Liver (tissue), 3 donors: ENCODE measurements around the gene DDR2.

ENCODE experiments used
- JUND ChIP-seq, 2 donors: IDR thresholded peaks; 2 replicates each; pipeline ENCODE4 v1.6.1; 2016; ENCODE audit warnings: antibody characterized with exemption in 2 of 2
- NR2F2 ChIP-seq: IDR thresholded peaks from 2 replicates; pipeline ENCODE4 v1.6.1; 2016; ENCODE audit warnings: antibody characterized with exemption
- YY1 ChIP-seq: IDR thresholded peaks from 2 replicates; pipeline ENCODE4 v1.6.1; 2016; ENCODE audit warnings: antibody characterized with exemption, mild to moderate bottlenecking
- TF ChIP-seq, protein P1 (sequence below): IDR thresholded peaks from 2 replicates; pipeline ENCODE4 v1.6.1; 2016; ENCODE audit warnings: antibody characterized with exemption
- TF ChIP-seq, protein P2 (sequence below): fragments of 150-350 bp; IDR thresholded peaks from 2 replicates; pipeline ENCODE4 v1.5.1; 2017; ENCODE audit warnings: improper control_type of control experiment, low read depth, low read length; ENCODE audit not compliant: missing input control
- TF ChIP-seq, protein P3 (sequence below): IDR thresholded peaks from 2 replicates; pipeline ENCODE4 v1.6.1; 2016; ENCODE audit warnings: antibody characterized with exemption, mild to moderate bottlenecking
- donor health status: healthy.
- donor health status: healthy.

DNA sequence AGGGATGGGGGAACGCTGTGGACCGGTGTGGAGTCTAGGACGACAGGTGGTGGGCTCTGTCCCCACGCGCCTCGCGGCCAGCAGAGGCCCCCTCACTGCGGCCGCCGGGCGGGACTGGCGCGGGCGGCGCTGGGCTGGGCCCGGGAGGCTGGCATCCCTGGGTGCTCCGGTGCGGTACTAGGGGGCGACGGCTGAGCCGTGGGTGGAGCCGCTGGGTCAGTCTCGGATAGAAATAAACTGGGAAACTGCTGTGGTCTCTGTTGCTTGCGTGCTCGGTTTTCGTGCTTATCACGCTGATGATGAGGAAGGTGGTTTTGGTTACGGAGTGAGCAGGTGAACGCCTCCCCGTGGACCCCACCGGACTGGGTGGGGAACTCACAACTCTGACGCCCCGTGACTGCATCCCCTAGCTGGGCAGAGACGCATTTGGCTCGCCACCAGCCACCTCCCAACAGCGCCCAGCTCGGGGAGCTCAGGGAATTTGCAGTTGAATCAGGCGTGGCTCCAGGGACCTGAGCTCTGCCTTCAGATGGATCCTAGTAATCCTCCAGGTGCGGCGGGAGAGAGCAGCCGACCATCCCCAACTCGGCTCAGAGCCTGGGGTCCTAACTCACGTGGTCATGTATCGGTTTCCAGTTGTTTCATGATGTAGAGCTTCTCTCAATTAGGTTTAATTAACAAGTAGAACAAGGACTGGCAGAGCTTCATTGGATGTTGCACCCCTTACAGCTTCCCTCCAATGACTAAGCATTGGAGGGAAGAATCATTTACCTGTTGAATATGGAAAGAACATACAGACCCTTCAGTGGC, 190.3 kb downstream of the DDR2 start:
- TF ChIP-seq, protein P1, sequence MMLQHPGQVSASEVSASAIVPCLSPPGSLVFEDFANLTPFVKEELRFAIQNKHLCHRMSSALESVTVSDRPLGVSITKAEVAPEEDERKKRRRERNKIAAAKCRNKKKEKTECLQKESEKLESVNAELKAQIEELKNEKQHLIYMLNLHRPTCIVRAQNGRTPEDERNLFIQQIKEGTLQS: no peak
- TF ChIP-seq NR2F2 (no peak), JUND (IDR thresholded peaks at IDR 0.05) (no peak), YY1 (no peak)
- TF ChIP-seq, protein P2, sequence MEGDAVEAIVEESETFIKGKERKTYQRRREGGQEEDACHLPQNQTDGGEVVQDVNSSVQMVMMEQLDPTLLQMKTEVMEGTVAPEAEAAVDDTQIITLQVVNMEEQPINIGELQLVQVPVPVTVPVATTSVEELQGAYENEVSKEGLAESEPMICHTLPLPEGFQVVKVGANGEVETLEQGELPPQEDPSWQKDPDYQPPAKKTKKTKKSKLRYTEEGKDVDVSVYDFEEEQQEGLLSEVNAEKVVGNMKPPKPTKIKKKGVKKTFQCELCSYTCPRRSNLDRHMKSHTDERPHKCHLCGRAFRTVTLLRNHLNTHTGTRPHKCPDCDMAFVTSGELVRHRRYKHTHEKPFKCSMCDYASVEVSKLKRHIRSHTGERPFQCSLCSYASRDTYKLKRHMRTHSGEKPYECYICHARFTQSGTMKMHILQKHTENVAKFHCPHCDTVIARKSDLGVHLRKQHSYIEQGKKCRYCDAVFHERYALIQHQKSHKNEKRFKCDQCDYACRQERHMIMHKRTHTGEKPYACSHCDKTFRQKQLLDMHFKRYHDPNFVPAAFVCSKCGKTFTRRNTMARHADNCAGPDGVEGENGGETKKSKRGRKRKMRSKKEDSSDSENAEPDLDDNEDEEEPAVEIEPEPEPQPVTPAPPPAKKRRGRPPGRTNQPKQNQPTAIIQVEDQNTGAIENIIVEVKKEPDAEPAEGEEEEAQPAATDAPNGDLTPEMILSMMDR: no peak
- TF ChIP-seq, protein P3, sequence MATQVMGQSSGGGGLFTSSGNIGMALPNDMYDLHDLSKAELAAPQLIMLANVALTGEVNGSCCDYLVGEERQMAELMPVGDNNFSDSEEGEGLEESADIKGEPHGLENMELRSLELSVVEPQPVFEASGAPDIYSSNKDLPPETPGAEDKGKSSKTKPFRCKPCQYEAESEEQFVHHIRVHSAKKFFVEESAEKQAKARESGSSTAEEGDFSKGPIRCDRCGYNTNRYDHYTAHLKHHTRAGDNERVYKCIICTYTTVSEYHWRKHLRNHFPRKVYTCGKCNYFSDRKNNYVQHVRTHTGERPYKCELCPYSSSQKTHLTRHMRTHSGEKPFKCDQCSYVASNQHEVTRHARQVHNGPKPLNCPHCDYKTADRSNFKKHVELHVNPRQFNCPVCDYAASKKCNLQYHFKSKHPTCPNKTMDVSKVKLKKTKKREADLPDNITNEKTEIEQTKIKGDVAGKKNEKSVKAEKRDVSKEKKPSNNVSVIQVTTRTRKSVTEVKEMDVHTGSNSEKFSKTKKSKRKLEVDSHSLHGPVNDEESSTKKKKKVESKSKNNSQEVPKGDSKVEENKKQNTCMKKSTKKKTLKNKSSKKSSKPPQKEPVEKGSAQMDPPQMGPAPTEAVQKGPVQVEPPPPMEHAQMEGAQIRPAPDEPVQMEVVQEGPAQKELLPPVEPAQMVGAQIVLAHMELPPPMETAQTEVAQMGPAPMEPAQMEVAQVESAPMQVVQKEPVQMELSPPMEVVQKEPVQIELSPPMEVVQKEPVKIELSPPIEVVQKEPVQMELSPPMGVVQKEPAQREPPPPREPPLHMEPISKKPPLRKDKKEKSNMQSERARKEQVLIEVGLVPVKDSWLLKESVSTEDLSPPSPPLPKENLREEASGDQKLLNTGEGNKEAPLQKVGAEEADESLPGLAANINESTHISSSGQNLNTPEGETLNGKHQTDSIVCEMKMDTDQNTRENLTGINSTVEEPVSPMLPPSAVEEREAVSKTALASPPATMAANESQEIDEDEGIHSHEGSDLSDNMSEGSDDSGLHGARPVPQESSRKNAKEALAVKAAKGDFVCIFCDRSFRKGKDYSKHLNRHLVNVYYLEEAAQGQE: no peak
